ENCODE results near the gene ARMH3.

DNA sequence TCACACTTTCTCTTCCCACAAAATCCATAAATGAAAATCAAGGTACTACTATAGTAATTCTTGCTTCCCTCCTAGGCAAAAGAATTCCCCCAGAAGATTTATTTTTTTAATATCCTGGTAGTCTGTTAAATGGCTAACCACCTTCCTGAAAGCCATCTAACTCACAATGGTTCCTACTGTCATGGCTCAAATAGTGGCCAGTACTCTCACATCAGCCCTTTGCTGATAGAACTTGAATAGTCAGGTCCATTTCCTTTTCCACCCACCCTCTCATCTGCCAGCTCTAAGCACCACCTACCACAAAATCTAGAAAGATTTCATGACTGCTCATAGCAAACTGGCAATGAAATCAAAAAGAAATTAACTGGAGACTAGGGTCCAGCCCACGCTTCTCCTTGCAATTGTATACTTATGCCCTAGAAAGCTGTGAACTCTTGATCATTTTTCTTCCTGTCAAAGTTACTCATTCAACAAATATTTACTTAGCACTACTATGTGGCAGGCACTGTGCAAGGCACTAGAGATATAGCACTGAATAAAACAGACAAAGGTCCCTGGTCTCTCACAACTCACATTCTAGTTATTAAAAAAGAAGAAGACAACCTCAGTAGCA, 60.4 kb downstream of the ARMH3 start:
- TF ChIP-seq, protein P1, sequence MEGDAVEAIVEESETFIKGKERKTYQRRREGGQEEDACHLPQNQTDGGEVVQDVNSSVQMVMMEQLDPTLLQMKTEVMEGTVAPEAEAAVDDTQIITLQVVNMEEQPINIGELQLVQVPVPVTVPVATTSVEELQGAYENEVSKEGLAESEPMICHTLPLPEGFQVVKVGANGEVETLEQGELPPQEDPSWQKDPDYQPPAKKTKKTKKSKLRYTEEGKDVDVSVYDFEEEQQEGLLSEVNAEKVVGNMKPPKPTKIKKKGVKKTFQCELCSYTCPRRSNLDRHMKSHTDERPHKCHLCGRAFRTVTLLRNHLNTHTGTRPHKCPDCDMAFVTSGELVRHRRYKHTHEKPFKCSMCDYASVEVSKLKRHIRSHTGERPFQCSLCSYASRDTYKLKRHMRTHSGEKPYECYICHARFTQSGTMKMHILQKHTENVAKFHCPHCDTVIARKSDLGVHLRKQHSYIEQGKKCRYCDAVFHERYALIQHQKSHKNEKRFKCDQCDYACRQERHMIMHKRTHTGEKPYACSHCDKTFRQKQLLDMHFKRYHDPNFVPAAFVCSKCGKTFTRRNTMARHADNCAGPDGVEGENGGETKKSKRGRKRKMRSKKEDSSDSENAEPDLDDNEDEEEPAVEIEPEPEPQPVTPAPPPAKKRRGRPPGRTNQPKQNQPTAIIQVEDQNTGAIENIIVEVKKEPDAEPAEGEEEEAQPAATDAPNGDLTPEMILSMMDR (IDR thresholded peaks at IDR 0.05 in 4 of 5, conservative IDR thresholded peaks at IDR 0.05 in 1 of 5): no peak
- TF ChIP-seq POLR2A (IDR thresholded peaks at IDR 0.05): no peak

All from gastrocnemius medialis (tissue), 4 donors.